ENCODE results near the gene LMO7. TPM values are rescaled to one million over a fixed set of nuclear protein-coding genes. Genes with fewer than 3 reads are reported as not detected.

LMO7 gene
- total and polyA plus RNA-seq, 10 donors: 2.2 to 15.5 (median 8.2) TPM

DNA sequence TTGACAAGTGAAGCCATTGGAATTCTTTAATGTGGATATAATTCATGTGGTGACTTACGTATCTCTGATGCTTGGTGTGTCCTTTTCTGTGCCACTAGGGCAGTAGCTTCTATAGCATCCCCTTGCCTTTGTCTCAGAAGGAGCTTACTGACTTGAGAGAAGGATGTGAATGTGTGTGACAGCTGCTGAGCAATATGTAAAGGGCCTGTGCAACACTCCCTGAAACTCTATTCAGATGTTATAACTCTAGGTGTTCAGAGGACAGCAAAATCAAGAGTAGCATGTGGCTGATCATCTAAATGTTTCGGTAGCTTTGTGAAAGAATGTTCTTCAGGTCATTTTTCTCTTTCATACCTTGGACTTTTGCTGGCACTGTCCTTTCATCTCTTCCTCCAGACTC is 189.5 kb downstream of the LMO7 start:
- H3K27me3 ChIP-seq (replicated peaks in 1 of 7): no peaks in the 10 kb centered on the region
- DNase-seq: no peak
- intact Hi-C loops (cut with DNase I; ENCODE audit: low total_unique reads): no loop called here
- H3K27ac ChIP-seq: no peak overlapping the region
- 92 to 99% (median 97%) methylated on average over 2 of the region's 2 CpGs for whole genome bisulfite sequencing, 5 donors
- H3K36me3 ChIP-seq: peaks cover 0 to 16% (median 0%) of the 10 kb centered on the region in 6 donors
- no peak overlapping the region for H3K4me3 ChIP-seq
- H3K9me3 ChIP-seq: peaks cover 0 to 3% (median 0%) of the 10 kb centered on the region in 8 donors
- H3K4me1 ChIP-seq: no peaks in the 10 kb centered on the region
- TF ChIP-seq POLR2A (IDR thresholded peaks at IDR 0.05) (no peak), POLR2AphosphoS5 (IDR thresholded peaks at IDR 0.05) (no peak)
- TF ChIP-seq, protein P1, sequence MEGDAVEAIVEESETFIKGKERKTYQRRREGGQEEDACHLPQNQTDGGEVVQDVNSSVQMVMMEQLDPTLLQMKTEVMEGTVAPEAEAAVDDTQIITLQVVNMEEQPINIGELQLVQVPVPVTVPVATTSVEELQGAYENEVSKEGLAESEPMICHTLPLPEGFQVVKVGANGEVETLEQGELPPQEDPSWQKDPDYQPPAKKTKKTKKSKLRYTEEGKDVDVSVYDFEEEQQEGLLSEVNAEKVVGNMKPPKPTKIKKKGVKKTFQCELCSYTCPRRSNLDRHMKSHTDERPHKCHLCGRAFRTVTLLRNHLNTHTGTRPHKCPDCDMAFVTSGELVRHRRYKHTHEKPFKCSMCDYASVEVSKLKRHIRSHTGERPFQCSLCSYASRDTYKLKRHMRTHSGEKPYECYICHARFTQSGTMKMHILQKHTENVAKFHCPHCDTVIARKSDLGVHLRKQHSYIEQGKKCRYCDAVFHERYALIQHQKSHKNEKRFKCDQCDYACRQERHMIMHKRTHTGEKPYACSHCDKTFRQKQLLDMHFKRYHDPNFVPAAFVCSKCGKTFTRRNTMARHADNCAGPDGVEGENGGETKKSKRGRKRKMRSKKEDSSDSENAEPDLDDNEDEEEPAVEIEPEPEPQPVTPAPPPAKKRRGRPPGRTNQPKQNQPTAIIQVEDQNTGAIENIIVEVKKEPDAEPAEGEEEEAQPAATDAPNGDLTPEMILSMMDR (IDR thresholded peaks at IDR 0.05 in 8 of 11, conservative IDR thresholded peaks at IDR 0.05 in 3 of 11): no peak

DNA sequence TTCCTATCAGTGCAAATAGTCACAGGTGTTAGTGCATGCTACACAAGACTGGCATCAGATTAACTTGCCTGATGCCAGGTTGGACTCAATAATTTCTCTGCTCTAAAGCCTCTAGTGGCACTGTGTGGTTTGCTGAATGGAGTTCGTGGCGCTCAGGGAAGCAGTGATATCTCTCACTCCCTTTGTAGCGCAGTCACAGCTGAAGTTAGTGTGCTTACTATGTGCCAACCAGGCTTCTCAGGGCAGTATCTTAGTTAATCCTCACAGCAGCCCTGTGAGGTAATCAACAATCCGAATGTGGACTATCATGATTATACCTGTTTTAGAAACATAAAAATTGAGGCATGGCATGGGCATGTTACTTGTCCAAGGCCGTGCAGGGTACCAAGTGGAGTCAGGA is 190.3 kb downstream of the LMO7 start:
- DNase-seq: no peak
- 92 to 98% (median 95%) methylated on average over 3 to 5 of the region's 5 CpGs for WGBS, 5 donors
- TF ChIP-seq POLR2AphosphoS5 (IDR thresholded peaks at IDR 0.05) (no peak), POLR2A (IDR thresholded peaks at IDR 0.05) (no peak)
- TF ChIP-seq, protein P1 (IDR thresholded peaks at IDR 0.05 in 8 of 11, conservative IDR thresholded peaks at IDR 0.05 in 3 of 11): no peak
- H3K27me3 ChIP-seq (replicated peaks in 1 of 7): no peaks in the 10 kb centered on the region
- H3K27ac ChIP-seq: no peak overlapping the region
- H3K36me3 ChIP-seq: peaks cover 0 to 8% (median 0%) of the 10 kb centered on the region in 6 donors
- H3K9me3 ChIP-seq: peaks cover 0 to 9% (median 3%) of the 10 kb centered on the region in 8 donors
- H3K4me1 ChIP-seq: no peaks in the 10 kb centered on the region
- intact Hi-C loops (cut with DNase I; ENCODE audit: low total_unique reads): no loop called here
- no peak overlapping the region for H3K4me3 ChIP-seq

DNA sequence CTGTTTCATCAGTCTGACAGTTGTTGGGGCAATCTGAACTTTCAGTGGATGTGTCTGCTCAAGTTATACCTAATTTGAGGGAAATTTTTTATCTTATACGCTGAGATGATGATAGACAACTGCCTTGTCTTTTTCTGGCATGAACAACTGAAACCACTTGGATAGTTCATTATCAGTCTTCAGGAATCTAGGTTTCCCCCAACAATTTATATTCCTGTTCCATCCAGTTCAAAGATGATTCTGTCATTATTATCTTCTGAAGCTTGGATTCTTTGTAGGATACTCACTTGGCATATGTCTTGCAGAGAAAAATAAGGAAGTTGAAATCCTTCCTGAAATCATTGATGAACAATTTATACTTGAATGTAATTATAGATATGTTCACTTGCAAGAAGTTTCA is 193.7 kb downstream of the LMO7 start:
- no peaks in the 10 kb centered on the region for H3K27me3 ChIP-seq (replicated peaks in 1 of 7)
- TF ChIP-seq POLR2A (IDR thresholded peaks at IDR 0.05): no peak
- TF ChIP-seq POLR2AphosphoS5 (IDR thresholded peaks at IDR 0.05): no peak
- TF ChIP-seq, protein P1 (IDR thresholded peaks at IDR 0.05 in 8 of 11, conservative IDR thresholded peaks at IDR 0.05 in 3 of 11): no peak
- H3K36me3 ChIP-seq: no peaks in the 10 kb centered on the region
- DNase-seq: no peak
- 94 to 100% (median 96%) methylated on average over 1 of the region's 1 CpG for WGBS, 5 donors
- no peak overlapping the region for H3K4me3 ChIP-seq
- H3K27ac ChIP-seq: no peak overlapping the region
- peaks cover 0 to 13% (median 5%) of the 10 kb centered on the region in 8 donors for H3K9me3 ChIP-seq
- intact Hi-C loops (cut with DNase I; ENCODE audit: low total_unique reads): no loop called here
- no peaks in the 10 kb centered on the region for H3K4me1 ChIP-seq

DNA sequence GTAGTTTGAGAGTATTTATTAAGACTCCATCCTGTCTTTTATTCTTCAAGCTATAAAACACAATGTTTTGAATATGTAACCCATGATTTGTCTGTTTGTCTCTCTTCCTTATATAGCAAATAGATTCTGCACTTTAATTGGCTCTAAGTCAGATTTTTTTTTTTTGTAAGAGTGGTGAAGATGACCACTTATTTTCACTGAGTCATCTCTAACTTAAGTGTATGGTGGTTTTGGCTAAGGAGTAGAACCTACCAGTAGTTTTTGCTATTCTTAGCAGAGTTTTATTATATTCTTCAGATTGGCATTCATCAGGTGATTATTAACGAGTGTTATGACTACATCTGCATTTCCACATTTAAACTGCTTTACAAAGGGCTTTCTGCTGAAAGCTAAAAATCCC is 194.7 kb downstream of the LMO7 start:
- 59 to 98% (median 94%) methylated on average over 1 of the region's 1 CpG for WGBS, 5 donors
- intact Hi-C loops (cut with DNase I; ENCODE audit: low total_unique reads): no loop called here

More for the DNA sequence above, 194.7 kb downstream of the LMO7 start:
- Histone ChIP-seq H3K4me3 (no peak overlapping the region), H3K27me3 (replicated peaks in 1 of 7) (no peaks in the 10 kb centered on the region), H3K36me3 (no peaks in the 10 kb centered on the region), H3K4me1 (no peaks in the 10 kb centered on the region), H3K9me3 (peaks cover 0 to 13% (median 5%) of the 10 kb centered on the region in 8 donors), H3K27ac (no peak overlapping the region)
- no peak for DNase-seq
- TF ChIP-seq POLR2A (IDR thresholded peaks at IDR 0.05) (no peak), POLR2AphosphoS5 (IDR thresholded peaks at IDR 0.05) (no peak)
- TF ChIP-seq, protein P1 (IDR thresholded peaks at IDR 0.05 in 8 of 11, conservative IDR thresholded peaks at IDR 0.05 in 3 of 11): no peak

Measured in spleen (tissue), 11 donors.